Parathyroid adenoma (tissue), 2 donors: Measurements from ENCODE around the gene ARHGAP24.
"Not testable (repeated sequence)": the region's sequence is repeated elsewhere in the genome, so short reads cannot be mapped to it uniquely, and the experiment has no call there.

Source experiments
- H2AFZ ChIP-seq: fragments of 300-600 bp; sonication (generic); one replicate; pipeline ENCODE4 v1.7.0; 2017; ENCODE audit warnings: antibody characterized with exemption, mild to moderate bottlenecking
- H3K27ac ChIP-seq: fragments of 300-600 bp; sonication (generic); one replicate; pipeline ENCODE4 v1.7.0; 2017
- H3K27me3 ChIP-seq: fragments of 300-600 bp; sonication (generic); one replicate; pipeline ENCODE4 v1.7.0; 2017; ENCODE audit warnings: low read length; ENCODE audit not compliant: control insufficient read depth, insufficient read depth
- H3K36me3 ChIP-seq: fragments of 300-600 bp; sonication (generic); one replicate; pipeline ENCODE4 v1.7.0; 2017; ENCODE audit warnings: low read length; ENCODE audit not compliant: control insufficient read depth, insufficient read depth
- H3K4me1 ChIP-seq: fragments of 300-600 bp; sonication (generic); one replicate; pipeline ENCODE4 v1.7.0; 2017; ENCODE audit warnings: control low read depth
- H3K4me2 ChIP-seq: fragments of 300-600 bp; sonication (generic); one replicate; pipeline ENCODE4 v1.7.0; 2017; ENCODE audit warnings: low read length
- H3K4me3 ChIP-seq: fragments of 300-600 bp; sonication (generic); one replicate; pipeline ENCODE4 v1.7.0; 2017; ENCODE audit warnings: low read depth, low read length
- H3K79me2 ChIP-seq: fragments of 300-600 bp; sonication (generic); one replicate; pipeline ENCODE4 v1.7.0; 2017; ENCODE audit warnings: control low read depth
- H3K9ac ChIP-seq: fragments of 300-600 bp; sonication (generic); one replicate; pipeline ENCODE4 v1.7.0; 2017; ENCODE audit warnings: mild to moderate bottlenecking
- H3K9me3 ChIP-seq: fragments of 300-600 bp; sonication (generic); one replicate; pipeline ENCODE4 v1.7.0; 2017; ENCODE audit warnings: low read length; ENCODE audit not compliant: control insufficient read depth
- TF ChIP-seq, protein P1 (sequence below): fragments of 300-600 bp; sonication (generic); IDR thresholded peaks from one replicate; pipeline ENCODE4 v1.7.0; 2017; ENCODE audit warnings: antibody characterized with exemption, mild to moderate bottlenecking
- donor health status: primary hyperparathyroidism.

The ARHGAP24 gene

DNA sequence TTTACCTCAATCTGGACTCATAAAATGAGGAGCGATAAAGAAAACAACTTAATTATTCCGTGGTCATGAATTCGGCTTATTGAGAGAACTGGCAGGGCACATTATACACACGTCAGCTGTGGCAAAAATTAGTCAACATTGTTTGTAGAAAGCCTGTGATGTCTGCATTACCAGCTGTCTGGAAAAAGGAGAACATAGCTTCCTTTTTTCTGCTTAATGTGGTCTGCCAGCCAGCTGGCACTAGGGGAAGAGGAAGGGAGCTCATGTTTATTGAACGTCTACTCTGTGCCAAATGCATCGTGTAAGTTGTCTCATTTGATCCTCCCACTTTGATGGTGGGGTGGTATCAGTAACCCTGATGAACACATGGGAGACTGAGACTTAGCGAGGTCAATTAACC is 367.6 kb downstream of the ARHGAP24 start:
- H3K4me1 ChIP-seq: no peaks in the 10 kb centered on the region
- no peaks in the 10 kb centered on the region for H3K36me3 ChIP-seq
- peak overlapping the region; percentile 24 for H3K27ac ChIP-seq
- H3K4me3 ChIP-seq: no peak overlapping the region
- TF ChIP-seq, protein P1, sequence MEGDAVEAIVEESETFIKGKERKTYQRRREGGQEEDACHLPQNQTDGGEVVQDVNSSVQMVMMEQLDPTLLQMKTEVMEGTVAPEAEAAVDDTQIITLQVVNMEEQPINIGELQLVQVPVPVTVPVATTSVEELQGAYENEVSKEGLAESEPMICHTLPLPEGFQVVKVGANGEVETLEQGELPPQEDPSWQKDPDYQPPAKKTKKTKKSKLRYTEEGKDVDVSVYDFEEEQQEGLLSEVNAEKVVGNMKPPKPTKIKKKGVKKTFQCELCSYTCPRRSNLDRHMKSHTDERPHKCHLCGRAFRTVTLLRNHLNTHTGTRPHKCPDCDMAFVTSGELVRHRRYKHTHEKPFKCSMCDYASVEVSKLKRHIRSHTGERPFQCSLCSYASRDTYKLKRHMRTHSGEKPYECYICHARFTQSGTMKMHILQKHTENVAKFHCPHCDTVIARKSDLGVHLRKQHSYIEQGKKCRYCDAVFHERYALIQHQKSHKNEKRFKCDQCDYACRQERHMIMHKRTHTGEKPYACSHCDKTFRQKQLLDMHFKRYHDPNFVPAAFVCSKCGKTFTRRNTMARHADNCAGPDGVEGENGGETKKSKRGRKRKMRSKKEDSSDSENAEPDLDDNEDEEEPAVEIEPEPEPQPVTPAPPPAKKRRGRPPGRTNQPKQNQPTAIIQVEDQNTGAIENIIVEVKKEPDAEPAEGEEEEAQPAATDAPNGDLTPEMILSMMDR: no peak
- H3K9me3 ChIP-seq: no peaks in the 10 kb centered on the region
- no peak overlapping the region for H3K9ac ChIP-seq
- H3K79me2 ChIP-seq: no peaks in the 10 kb centered on the region
- no peaks in the 10 kb centered on the region for H3K27me3 ChIP-seq
- H3K4me2 ChIP-seq: no peak overlapping the region
- no peak overlapping the region for H2AFZ ChIP-seq

DNA sequence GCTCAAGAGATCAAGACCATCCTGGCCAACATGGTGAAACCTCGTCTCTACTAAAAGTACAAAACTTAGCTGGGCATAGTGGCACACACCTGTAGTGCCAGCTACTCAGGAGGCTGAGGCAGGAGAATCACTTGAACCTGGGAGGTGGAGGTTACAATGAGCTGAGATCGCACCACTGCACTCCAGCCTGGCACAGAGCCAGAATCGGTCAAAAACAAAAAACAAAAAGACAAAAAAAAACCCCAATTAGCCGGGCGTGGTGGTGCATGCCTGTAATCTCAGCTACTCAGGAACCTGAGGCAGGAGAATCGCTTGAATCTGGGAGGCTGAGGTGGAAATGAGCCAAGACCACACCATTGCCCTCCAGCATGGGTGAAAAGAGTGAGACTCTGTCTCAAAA is 378.8 kb downstream of the ARHGAP24 start:
- not testable (repeated sequence) for H3K4me2 ChIP-seq, H3K27ac ChIP-seq, H3K4me1 ChIP-seq, H2AFZ ChIP-seq, H3K9me3 ChIP-seq, H3K36me3 ChIP-seq, H3K9ac ChIP-seq, H3K4me3 ChIP-seq, H3K79me2 ChIP-seq, H3K27me3 ChIP-seq

DNA sequence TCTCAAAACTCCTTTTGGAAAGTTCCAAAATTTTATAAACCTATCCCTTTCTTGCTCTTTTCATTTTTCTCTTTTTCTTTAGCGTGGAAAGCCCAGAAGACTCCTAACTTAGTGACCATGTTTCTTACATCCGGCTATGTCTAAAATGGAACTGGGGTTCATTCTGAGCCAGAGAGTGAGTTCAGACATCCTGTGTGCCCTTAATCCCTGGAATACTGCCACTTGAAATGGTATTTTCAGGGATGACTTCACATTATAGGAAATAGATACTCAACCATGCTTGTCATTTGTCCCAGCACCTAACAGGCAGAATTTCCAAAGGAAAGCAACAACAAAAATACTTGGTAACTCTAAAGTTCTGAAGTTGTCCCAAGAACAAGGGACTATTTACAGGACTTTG is 379.6 kb downstream of the ARHGAP24 start:
- Histone ChIP-seq H3K36me3 (no peaks in the 10 kb centered on the region), H3K4me3 (no peak overlapping the region), H3K9me3 (no peaks in the 10 kb centered on the region), H3K27ac (peak overlapping the region; percentile 4), H3K9ac (no peak overlapping the region), H3K27me3 (no peaks in the 10 kb centered on the region), H3K4me2 (no peak overlapping the region), H3K4me1 (peaks cover 2% of the 10 kb centered on the region), H2AFZ (no peak overlapping the region), H3K79me2 (no peaks in the 10 kb centered on the region)
- TF ChIP-seq, protein P1: no peak

DNA sequence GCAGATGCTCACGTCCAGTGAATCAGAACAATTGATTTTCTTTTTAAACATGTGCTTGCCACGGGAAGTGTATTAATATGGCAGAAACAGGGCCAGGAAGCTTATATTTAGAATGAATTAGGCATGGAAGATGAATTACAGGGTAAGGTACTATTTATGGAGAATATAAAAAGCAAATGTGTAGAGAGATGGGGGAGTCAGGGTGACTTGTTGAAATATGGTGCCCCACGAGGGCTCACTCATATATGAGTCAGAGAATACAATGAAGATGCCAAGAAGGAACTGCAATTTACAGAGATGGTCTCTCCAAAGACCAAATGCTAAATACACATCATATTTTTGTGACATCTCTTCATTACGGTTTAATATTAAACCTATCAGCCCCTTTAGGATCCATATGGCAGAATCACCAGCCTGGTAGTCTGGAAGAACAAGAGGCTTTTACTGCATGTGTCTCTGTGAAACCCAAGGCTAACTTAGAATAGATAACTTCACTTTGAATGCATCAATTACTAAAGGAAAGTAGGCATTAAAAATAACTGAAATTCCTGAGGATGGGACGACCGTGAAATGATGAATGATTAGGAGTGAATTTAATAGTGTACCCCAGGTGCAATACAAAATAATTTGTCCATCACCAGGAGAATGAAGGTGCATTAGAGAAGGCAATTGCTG is 385.3 kb downstream of the ARHGAP24 start:
- Histone ChIP-seq H3K27me3 (no peaks in the 10 kb centered on the region), H3K36me3 (no peaks in the 10 kb centered on the region), H3K9me3 (no peaks in the 10 kb centered on the region), H3K9ac (no peak overlapping the region), H3K79me2 (no peaks in the 10 kb centered on the region), H3K4me2 (no peak overlapping the region), H3K27ac (no peak overlapping the region), H2AFZ (no peak overlapping the region), H3K4me3 (no peak overlapping the region), H3K4me1 (peaks cover 5% of the 10 kb centered on the region)
- TF ChIP-seq, protein P1: no peak

DNA sequence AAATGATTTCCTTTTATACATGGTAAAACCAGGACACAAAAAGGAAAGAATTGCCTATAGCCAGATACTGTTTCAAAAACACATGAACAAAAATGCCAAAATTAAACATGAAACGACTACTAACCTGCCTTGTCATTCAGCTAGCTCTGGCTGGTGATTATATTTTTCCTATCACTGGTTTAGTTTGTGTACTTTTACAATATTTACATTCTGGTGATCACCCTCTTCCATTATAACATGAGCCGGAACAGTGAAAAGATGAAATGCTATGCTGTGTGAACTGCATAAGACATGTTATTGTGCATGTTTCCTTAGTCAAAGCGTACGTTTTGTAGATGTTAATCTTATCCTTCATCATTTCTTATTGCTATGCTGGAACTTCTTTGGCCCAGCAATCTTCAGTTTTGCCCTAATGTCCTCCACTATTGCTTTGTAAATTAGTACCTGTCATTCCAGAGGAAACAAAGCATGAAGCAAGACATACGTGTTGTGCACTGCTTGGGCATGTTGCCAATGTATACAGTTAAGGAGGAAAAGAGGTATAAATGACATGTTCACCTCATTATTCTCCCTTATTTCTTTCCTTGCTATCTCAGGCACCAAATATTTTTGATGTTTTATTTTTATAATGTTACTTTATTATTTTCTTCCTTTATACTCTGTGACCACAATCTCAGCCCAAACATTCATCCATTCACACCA is 386.3 kb downstream of the ARHGAP24 start:
- Histone ChIP-seq H3K9ac (no peak overlapping the region), H3K36me3 (no peaks in the 10 kb centered on the region), H3K4me1 (peaks cover 5% of the 10 kb centered on the region), H3K9me3 (no peaks in the 10 kb centered on the region), H3K4me2 (no peak overlapping the region), H2AFZ (no peak overlapping the region), H3K27me3 (no peaks in the 10 kb centered on the region), H3K79me2 (no peaks in the 10 kb centered on the region), H3K4me3 (no peak overlapping the region), H3K27ac (no peak overlapping the region)
- TF ChIP-seq, protein P1: no peak
